GM19324 (cell line): ENCODE measurements around the gene ARHGDIG.
A peak's percentile ranks its signal among the peaks of the same experiment; 100 is the strongest.
"Not testable (repeated sequence)": the region's sequence is repeated elsewhere in the genome, so short reads cannot be mapped to it uniquely, and the experiment has no call there.

ENCODE experiments used
- ATAC-seq: cut with Tn5 transposase; IDR thresholded peaks from one replicate; pipeline ENCODE4 v1.9.1; 2021; ENCODE audit warnings: mild to moderate bottlenecking, moderate library complexity; ENCODE audit not compliant: unreplicated experiment, low FRiP score

ARHGDIG gene

GRCh38 chr16:322476-323143 lies 42.2 kb downstream of the ARHGDIG start:
- no peak for ATAC-seq

GRCh38 chr16:324201-324450 lies 43.7 kb downstream of the ARHGDIG start:
- no peak for ATAC-seq

- ATAC-seq: peak; percentile 47
Observed at GRCh38 chr16:324451-325334, 44.3 kb downstream of the ARHGDIG start.

GRCh38 chr16:325375-326145 lies 45.2 kb downstream of the ARHGDIG start:
- no peak for ATAC-seq

GRCh38 chr16:330741-331140 lies 50.4 kb downstream of the ARHGDIG start:
- ATAC-seq: no peak

GRCh38 chr16:331181-331814 lies 50.9 kb downstream of the ARHGDIG start:
- not testable (repeated sequence) for ATAC-seq
